Measurements from ENCODE around the gene TBX10.
A peak's percentile ranks its signal among the peaks of the same experiment; 100 is the strongest.

DNA sequence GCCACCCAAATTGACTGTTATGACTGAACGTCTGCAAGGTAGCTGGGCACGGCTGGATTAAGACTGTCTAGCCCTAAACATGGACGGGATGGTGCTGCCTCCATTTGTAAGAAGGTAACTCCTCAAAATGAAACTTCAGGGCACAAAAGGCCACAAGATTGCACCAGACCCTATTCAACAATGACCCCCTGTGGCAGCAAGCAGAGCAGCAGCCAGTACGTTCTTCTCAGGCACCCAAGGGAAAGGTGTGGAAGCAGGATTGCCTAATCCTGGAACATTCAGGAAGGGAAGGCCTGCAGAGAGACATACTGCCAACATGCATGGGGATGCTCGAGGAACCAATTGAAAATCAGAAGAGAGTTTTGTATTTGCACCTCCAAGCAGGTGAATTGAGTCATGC is 4.5 kb upstream of the TBX10 start:
- no peak for TF ChIP-seq POLR2A (IDR thresholded peaks at IDR 0.05; ENCODE audit: borderline replicate concordance, extremely low read depth, insufficient read depth, insufficient read length)
- TF ChIP-seq, protein P1, sequence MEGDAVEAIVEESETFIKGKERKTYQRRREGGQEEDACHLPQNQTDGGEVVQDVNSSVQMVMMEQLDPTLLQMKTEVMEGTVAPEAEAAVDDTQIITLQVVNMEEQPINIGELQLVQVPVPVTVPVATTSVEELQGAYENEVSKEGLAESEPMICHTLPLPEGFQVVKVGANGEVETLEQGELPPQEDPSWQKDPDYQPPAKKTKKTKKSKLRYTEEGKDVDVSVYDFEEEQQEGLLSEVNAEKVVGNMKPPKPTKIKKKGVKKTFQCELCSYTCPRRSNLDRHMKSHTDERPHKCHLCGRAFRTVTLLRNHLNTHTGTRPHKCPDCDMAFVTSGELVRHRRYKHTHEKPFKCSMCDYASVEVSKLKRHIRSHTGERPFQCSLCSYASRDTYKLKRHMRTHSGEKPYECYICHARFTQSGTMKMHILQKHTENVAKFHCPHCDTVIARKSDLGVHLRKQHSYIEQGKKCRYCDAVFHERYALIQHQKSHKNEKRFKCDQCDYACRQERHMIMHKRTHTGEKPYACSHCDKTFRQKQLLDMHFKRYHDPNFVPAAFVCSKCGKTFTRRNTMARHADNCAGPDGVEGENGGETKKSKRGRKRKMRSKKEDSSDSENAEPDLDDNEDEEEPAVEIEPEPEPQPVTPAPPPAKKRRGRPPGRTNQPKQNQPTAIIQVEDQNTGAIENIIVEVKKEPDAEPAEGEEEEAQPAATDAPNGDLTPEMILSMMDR (IDR thresholded peaks at IDR 0.05 in 2 of 3, conservative IDR thresholded peaks at IDR 0.05 in 1 of 3; ENCODE audit: borderline replicate concordance in 1 of 3, insufficient read depth in 1 of 3, low read depth in 2 of 3, low read length in 2 of 3) = peak; percentile 27 to 63 (median 61); a peak in 5 of 6 replicates
- no peak for TF ChIP-seq EZH2phosphoT487 (IDR thresholded peaks at IDR 0.05; ENCODE audit: borderline replicate concordance)

All from HCT116 (cell line).